HCT116 (cell line): ENCODE data around the gene CALM3. TPM values are rescaled to one million over a fixed set of nuclear protein-coding genes. Genes with fewer than 3 reads are reported as not detected.

Experiments used
- ATAC-seq: fragments of 200-7000 bp; cut with Tn5 transposase; 2 replicates; pipeline ENCODE4 v1.9.1; 2020; ENCODE audit warnings: mild to moderate bottlenecking, moderate library complexity
- BruUV-seq: library from RNA; stranded (reverse); fragments of 400-500 nt; replicated peaks from 2 replicates; lab custom pipeline; 2021; lab: Mats Ljungman, UMichigan
- CTCF ChIA-PET: fragments of 300-600 bp; sonication (Branson Sonifier 250); formaldehyde crosslinking; loops from one replicate; lab custom pipeline; 2021; ENCODE audit warnings: antibody characterized with exemption; lab: Charles Lee
- POLR2A ChIA-PET: fragments of 300-600, 350-600 bp; sonication (Branson Sonifier 250); formaldehyde crosslinking; loops from one replicate; lab custom pipeline; 2021; ENCODE audit warnings: antibody characterized with exemption; lab: Charles Lee
- RAD21 ChIA-PET, 2 experiments: fragments of 300-600 bp; sonication (Branson Sonifier 250); formaldehyde crosslinking; loops; one replicate each; lab custom pipeline; 2023; ENCODE audit warnings: low total read pairs in 2 of 2; ENCODE audit not compliant: uncharacterized antibody in 2 of 2, unreplicated experiment in 2 of 2, low non-redundant PET in 1 of 2; lab: Charles Lee
- DNase-seq: peaks from one replicate; pipeline ENCODE4 v3.0.0-alpha.2; 2010; ENCODE audit warnings: low read depth, low spot score
- H2AFZ ChIP-seq: fragments of 200-600 bp; shearing (Covaris generic), sonication (generic); 2 replicates; pipeline ENCODE4 v1.6.1; 2017; ENCODE audit warnings: low read depth, mixed run types, mixed read lengths, antibody characterized with exemption, low read length; ENCODE audit not compliant: poor library complexity, severe bottlenecking
- H3K27ac ChIP-seq: 2 replicates; pipeline ENCODE4 v1.5.1; 2012; ENCODE audit warnings: low read depth, low read length
- H3K27me3 ChIP-seq: fragments of 200-600 bp; sonication (generic); 2 replicates; pipeline ENCODE4 v1.6.1; 2016; ENCODE audit warnings: mixed run types, low read length, mixed read lengths; ENCODE audit not compliant: insufficient read depth
- H3K36me3 ChIP-seq, 2 experiments: fragments of 200-500 bp in 1 of 2; fragments of 200-600 bp in 1 of 2; sonication (Bioruptor generic) in 1 of 2; sonication (generic) in 1 of 2; 2 replicates each; pipeline versions ENCODE4 v1.5.1 to v1.6.1; 2014 to 2016; ENCODE audit warnings: low read length in 2 of 2, inconsistent platforms in 1 of 2, mixed read lengths in 1 of 2, mixed run types in 1 of 2; ENCODE audit not compliant: insufficient read depth in 2 of 2, control insufficient read depth in 1 of 2
- H3K4me1 ChIP-seq, 2 experiments: fragments of 200-600 bp in 1 of 2; sonication (generic) in 1 of 2; 2 replicates each; pipeline versions ENCODE4 v1.5.1 to v1.6.1; 2012 to 2017; ENCODE audit warnings: low read length in 2 of 2, inconsistent platforms in 1 of 2, mild to moderate bottlenecking in 1 of 2, mixed read lengths in 1 of 2, mixed run types in 1 of 2, moderate library complexity in 1 of 2; ENCODE audit not compliant: insufficient read depth in 2 of 2, control insufficient read depth in 1 of 2
- H3K4me2 ChIP-seq: fragments of 200-600 bp; sonication (generic); 2 replicates; pipeline ENCODE4 v1.6.1; 2017; ENCODE audit warnings: mixed run types, low read length, mixed read lengths
- H3K4me3 ChIP-seq, 2 experiments: fragments of 200-600 bp in 1 of 2; sonication (generic) in 1 of 2; replicated peaks in 1 of 2; 2 replicates each; pipeline ENCODE4 v1.5.1; 2011 to 2016; ENCODE audit warnings: low read length in 2 of 2, control low read depth in 1 of 2, low read depth in 1 of 2, mild to moderate bottlenecking in 1 of 2, mixed read lengths in 1 of 2, mixed run types in 1 of 2
- H3K79me2 ChIP-seq: fragments of 200-600 bp; sonication (generic); 2 replicates; pipeline ENCODE4 v1.6.1; 2017; ENCODE audit warnings: mild to moderate bottlenecking, mixed run types, low read length, moderate library complexity, mixed read lengths; ENCODE audit not compliant: insufficient read depth
- H3K9ac ChIP-seq: fragments of 200-600 bp; sonication (generic); 2 replicates; pipeline ENCODE4 v1.6.1; 2016; ENCODE audit warnings: low read length, mixed read lengths
- H3K9me2 ChIP-seq: fragments of 200-600 bp; sonication (generic), shearing (Covaris generic); 2 replicates; pipeline ENCODE4 v1.6.1; 2017; ENCODE audit warnings: mixed run types, mild to moderate bottlenecking, moderate library complexity; ENCODE audit not compliant: insufficient read depth
- H3K9me3 ChIP-seq, 2 experiments: fragments of 200-500 bp in 1 of 2; fragments of 200-600 bp in 1 of 2; sonication (Bioruptor generic) in 1 of 2; sonication (generic) in 1 of 2; 2 replicates each; pipeline ENCODE4 v1.6.1; 2014 to 2017; ENCODE audit warnings: low read length in 2 of 2, mixed read lengths in 2 of 2, inconsistent platforms in 1 of 2, low read depth in 1 of 2, mild to moderate bottlenecking in 1 of 2, mixed run types in 1 of 2, moderate library complexity in 1 of 2; ENCODE audit not compliant: control insufficient read depth in 1 of 2, insufficient read depth in 1 of 2
- H4K20me1 ChIP-seq: fragments of 200-600 bp; sonication (generic), shearing (Covaris generic); 2 replicates; pipeline ENCODE4 v1.6.1; 2017; ENCODE audit warnings: mixed run types, mild to moderate bottlenecking, moderate library complexity; ENCODE audit not compliant: insufficient read depth
- CBX3 ChIP-seq: IDR thresholded peaks from 2 replicates; pipeline ENCODE4 v1.6.1; 2012; ENCODE audit warnings: low read depth
- EGR1 ChIP-seq: IDR thresholded peaks from 2 replicates; pipeline ENCODE4 v1.6.1; 2012; ENCODE audit warnings: low read depth
- ELF1 ChIP-seq: IDR thresholded peaks from 2 replicates; pipeline ENCODE4 v1.6.1; 2012; ENCODE audit warnings: low read depth, borderline replicate concordance
- EZH2 ChIP-seq: fragments of 200-600 bp; sonication (generic); IDR thresholded peaks from 2 replicates; pipeline ENCODE4 v1.6.1; 2017; ENCODE audit warnings: antibody characterized with exemption, mixed run types
- EZH2phosphoT487 ChIP-seq: fragments of 200-600 bp; IDR thresholded peaks from 2 replicates; pipeline ENCODE4 v1.6.1; 2018; ENCODE audit warnings: antibody characterized with exemption, borderline replicate concordance
- JUND ChIP-seq: IDR thresholded peaks from 2 replicates; pipeline ENCODE4 v1.6.1; 2012
- POLR2AphosphoS5 ChIP-seq: IDR thresholded peaks from 2 replicates; pipeline ENCODE4 v1.6.1; 2011; ENCODE audit warnings: mild to moderate bottlenecking, low read depth, low read length, moderate library complexity
- RAD21 ChIP-seq: IDR thresholded peaks from 2 replicates; pipeline ENCODE4 v1.6.1; 2012; ENCODE audit warnings: low read depth, mild to moderate bottlenecking
- SIN3A ChIP-seq: IDR thresholded peaks from 2 replicates; pipeline ENCODE4 v1.6.1; 2012; ENCODE audit warnings: low read depth
- SP1 ChIP-seq: IDR thresholded peaks from 2 replicates; pipeline ENCODE4 v1.6.1; 2012; ENCODE audit warnings: low read depth
- TCF7L2 ChIP-seq: IDR thresholded peaks from 2 replicates; pipeline ENCODE4 v1.7.0; 2011; ENCODE audit warnings: borderline replicate concordance, inconsistent platforms; ENCODE audit not compliant: insufficient read depth, insufficient read length; ENCODE audit errors: extremely low read depth
- YY1 ChIP-seq: IDR thresholded peaks from 2 replicates; pipeline ENCODE4 v1.6.1; 2011; ENCODE audit warnings: low read length, low read depth, moderate library complexity, mild to moderate bottlenecking; ENCODE audit not compliant: insufficient replicate concordance; ENCODE audit errors: extremely low read depth
- ZFX ChIP-seq: fragments of 450-650 bp; IDR thresholded peaks from 2 replicates; pipeline ENCODE4 v1.6.1; 2017
- ZNF274 ChIP-seq: fragments of 200-500 bp; sonication (Bioruptor generic); IDR thresholded peaks from 2 replicates; pipeline ENCODE4 v1.6.1; 2014; ENCODE audit warnings: mild to moderate bottlenecking, low read depth, low read length, inconsistent platforms
- intact Hi-C: fragments of 100-400 bp; cut with micrococcal nuclease; formaldehyde crosslinking; loops from 2 replicates; pipeline ENCODE4 v1.10.0; 2022
- total RNA-seq: library from RNA; stranded (reverse); gene quantifications from one replicate; pipeline ENCODE4 v1.2.1, GENCODE V29; 2021; ENCODE audit not compliant: unreplicated experiment
- TF ChIP-seq, protein P1 (sequence below), 3 experiments: fragments of 200-600 bp in 1 of 3; sonication (generic) in 1 of 3; IDR thresholded peaks in 2 of 3; conservative IDR thresholded peaks in 1 of 3; 2 replicates each; pipeline ENCODE4 v1.5.1; 2012 to 2017; ENCODE audit warnings: low read depth in 2 of 3, low read length in 2 of 3, antibody characterized with exemption in 1 of 3, borderline replicate concordance in 1 of 3, control low read depth in 1 of 3, mild to moderate bottlenecking in 1 of 3, mixed read lengths in 1 of 3, mixed run types in 1 of 3, moderate library complexity in 1 of 3; ENCODE audit not compliant: insufficient read depth in 1 of 3
- TF ChIP-seq, protein P2 (sequence below): IDR thresholded peaks from 2 replicates; pipeline ENCODE4 v1.6.1; 2012
- TF ChIP-seq, protein P3 (sequence below): IDR thresholded peaks from 2 replicates; pipeline ENCODE4 v1.6.1; 2012; ENCODE audit warnings: low read depth

The CALM3 gene
- total RNA-seq, 1 experiment from 2014 or later: 335 TPM

DNA sequence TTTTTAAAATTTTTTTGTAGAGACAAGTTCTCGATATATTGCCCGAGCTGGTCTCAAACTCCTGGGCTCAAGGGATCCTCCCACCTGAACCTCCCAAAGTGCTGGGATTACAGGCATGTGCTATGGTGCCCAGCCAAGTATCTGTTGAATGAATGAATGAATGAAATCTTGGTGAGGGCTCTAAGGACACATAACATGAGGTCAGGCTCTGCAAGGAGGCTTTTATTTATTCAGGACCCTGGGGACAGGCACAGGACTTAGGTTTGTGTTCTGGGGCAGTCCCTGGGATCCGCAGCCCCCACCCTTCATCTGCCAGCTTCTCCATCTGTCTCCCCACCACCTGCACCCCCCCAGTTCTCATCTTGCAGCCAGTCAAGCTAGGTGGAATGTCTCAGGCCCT lies 19.1 kb downstream of the CALM3 start:
- intact Hi-C loops: no loop called here

DNA sequence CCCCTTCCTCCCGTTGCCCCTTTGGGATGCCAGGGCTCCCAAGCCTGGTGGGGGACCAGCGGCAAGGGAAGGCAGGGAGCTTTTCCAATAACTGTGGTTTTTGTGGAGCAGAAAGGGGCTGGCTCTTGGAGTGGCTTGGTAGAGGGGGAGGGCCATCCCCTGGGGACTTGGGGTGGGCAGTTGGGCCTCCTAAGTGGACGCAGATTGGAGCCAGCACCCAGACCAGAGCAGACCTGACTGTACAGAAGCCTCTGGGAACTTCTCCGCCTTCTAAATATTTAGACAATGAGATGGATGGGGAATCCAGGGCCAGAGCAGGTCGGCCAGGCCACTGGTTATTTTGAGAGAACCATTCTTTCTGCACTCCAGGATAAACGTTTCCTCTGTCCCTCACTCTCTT lies 19.6 kb downstream of the CALM3 start:
- CTCF ChIA-PET: no interaction called here
- no peak overlapping the region for H3K4me2 ChIP-seq
- no peak for ATAC-seq
- TF ChIP-seq, protein P1, sequence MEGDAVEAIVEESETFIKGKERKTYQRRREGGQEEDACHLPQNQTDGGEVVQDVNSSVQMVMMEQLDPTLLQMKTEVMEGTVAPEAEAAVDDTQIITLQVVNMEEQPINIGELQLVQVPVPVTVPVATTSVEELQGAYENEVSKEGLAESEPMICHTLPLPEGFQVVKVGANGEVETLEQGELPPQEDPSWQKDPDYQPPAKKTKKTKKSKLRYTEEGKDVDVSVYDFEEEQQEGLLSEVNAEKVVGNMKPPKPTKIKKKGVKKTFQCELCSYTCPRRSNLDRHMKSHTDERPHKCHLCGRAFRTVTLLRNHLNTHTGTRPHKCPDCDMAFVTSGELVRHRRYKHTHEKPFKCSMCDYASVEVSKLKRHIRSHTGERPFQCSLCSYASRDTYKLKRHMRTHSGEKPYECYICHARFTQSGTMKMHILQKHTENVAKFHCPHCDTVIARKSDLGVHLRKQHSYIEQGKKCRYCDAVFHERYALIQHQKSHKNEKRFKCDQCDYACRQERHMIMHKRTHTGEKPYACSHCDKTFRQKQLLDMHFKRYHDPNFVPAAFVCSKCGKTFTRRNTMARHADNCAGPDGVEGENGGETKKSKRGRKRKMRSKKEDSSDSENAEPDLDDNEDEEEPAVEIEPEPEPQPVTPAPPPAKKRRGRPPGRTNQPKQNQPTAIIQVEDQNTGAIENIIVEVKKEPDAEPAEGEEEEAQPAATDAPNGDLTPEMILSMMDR (IDR thresholded peaks at IDR 0.05 in 2 of 3, conservative IDR thresholded peaks at IDR 0.05 in 1 of 3; ENCODE audit: borderline replicate concordance in 1 of 3, insufficient read depth in 1 of 3, low read depth in 2 of 3, low read length in 2 of 3): no peak
- no peak for TF ChIP-seq ZNF274
- no peak for TF ChIP-seq YY1
- TF ChIP-seq, protein P2, sequence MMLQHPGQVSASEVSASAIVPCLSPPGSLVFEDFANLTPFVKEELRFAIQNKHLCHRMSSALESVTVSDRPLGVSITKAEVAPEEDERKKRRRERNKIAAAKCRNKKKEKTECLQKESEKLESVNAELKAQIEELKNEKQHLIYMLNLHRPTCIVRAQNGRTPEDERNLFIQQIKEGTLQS: no peak
- TF ChIP-seq TCF7L2: no peak
- no peak for TF ChIP-seq CBX3
- TF ChIP-seq ELF1: no peak
- TF ChIP-seq, protein P3, sequence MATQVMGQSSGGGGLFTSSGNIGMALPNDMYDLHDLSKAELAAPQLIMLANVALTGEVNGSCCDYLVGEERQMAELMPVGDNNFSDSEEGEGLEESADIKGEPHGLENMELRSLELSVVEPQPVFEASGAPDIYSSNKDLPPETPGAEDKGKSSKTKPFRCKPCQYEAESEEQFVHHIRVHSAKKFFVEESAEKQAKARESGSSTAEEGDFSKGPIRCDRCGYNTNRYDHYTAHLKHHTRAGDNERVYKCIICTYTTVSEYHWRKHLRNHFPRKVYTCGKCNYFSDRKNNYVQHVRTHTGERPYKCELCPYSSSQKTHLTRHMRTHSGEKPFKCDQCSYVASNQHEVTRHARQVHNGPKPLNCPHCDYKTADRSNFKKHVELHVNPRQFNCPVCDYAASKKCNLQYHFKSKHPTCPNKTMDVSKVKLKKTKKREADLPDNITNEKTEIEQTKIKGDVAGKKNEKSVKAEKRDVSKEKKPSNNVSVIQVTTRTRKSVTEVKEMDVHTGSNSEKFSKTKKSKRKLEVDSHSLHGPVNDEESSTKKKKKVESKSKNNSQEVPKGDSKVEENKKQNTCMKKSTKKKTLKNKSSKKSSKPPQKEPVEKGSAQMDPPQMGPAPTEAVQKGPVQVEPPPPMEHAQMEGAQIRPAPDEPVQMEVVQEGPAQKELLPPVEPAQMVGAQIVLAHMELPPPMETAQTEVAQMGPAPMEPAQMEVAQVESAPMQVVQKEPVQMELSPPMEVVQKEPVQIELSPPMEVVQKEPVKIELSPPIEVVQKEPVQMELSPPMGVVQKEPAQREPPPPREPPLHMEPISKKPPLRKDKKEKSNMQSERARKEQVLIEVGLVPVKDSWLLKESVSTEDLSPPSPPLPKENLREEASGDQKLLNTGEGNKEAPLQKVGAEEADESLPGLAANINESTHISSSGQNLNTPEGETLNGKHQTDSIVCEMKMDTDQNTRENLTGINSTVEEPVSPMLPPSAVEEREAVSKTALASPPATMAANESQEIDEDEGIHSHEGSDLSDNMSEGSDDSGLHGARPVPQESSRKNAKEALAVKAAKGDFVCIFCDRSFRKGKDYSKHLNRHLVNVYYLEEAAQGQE: no peak
- TF ChIP-seq EZH2phosphoT487: no peak
- TF ChIP-seq JUND: no peak

More for the DNA sequence above, 19.1 kb downstream of the CALM3 start:
- H3K9me3 ChIP-seq: no peaks in the 10 kb centered on the region
- ATAC-seq (no peak), DNase-seq (no peak)
- no peaks in the 10 kb centered on the region for H3K27me3 ChIP-seq
- TF ChIP-seq POLR2AphosphoS5 (no peak), SP1 (no peak), SIN3A (no peak), ELF1 (no peak), YY1 (no peak), RAD21 (no peak), EZH2 (no peak), CBX3 (no peak), JUND (no peak), ZFX (no peak), EZH2phosphoT487 (no peak), EGR1 (no peak)
- H2AFZ ChIP-seq: no peak overlapping the region
- no TSS peak for BruUV-seq
- no peaks in the 10 kb centered on the region for H3K36me3 ChIP-seq
- ChIA-PET CTCF (no interaction called here), POLR2A (no interaction called here), RAD21 (interaction anchor here in 1 of 2 experiments (1.3 kb wide), 1 partner anchor 41 kb away, joined by 3 read pairs; the partner anchor contains the start of gene DACT3)
- no peak overlapping the region for H3K4me2 ChIP-seq
- no peak overlapping the region for H3K27ac ChIP-seq
- no peaks in the 10 kb centered on the region for H3K9me2 ChIP-seq
- H3K79me2 ChIP-seq: no peaks in the 10 kb centered on the region
- H4K20me1 ChIP-seq: no peaks in the 10 kb centered on the region
- no peak overlapping the region for H3K4me3 ChIP-seq
- H3K4me1 ChIP-seq: peaks cover 0 to 23% of the 10 kb centered on the region in 2 experiments; a peak in 3 of 4 replicates
- no peak overlapping the region for H3K9ac ChIP-seq

More for the DNA sequence above, 19.6 kb downstream of the CALM3 start:
- RAD21 ChIA-PET: interaction anchor here in 1 of 2 experiments (1.3 kb wide), 1 partner anchor 40 kb away, joined by 3 read pairs; the partner anchor contains the start of gene DACT3
- Histone ChIP-seq H3K27ac (no peak overlapping the region), H3K4me1 (peaks cover 0 to 28% of the 10 kb centered on the region in 2 experiments; a peak in 3 of 4 replicates), H2AFZ (no peak overlapping the region), H3K9ac (no peak overlapping the region), H3K9me2 (no peaks in the 10 kb centered on the region), H3K79me2 (no peaks in the 10 kb centered on the region), H3K36me3 (no peaks in the 10 kb centered on the region), H3K27me3 (no peaks in the 10 kb centered on the region), H3K9me3 (no peaks in the 10 kb centered on the region), H3K4me3 (no peak overlapping the region), H4K20me1 (no peaks in the 10 kb centered on the region)
- no TSS peak for BruUV-seq
- no peak for DNase-seq
- intact Hi-C loops: no loop called here
- POLR2A ChIA-PET: no interaction called here
